ENCODE measurements around the gene EML4. TPM values are rescaled to one million over a fixed set of nuclear protein-coding genes. Genes with fewer than 3 reads are reported as not detected.

Gene EML4
- total and polyA plus RNA-seq, 2 donors (not counting 1 experiment from before 2014, with no cell fraction given) = 49.4 to 134 TPM

DNA sequence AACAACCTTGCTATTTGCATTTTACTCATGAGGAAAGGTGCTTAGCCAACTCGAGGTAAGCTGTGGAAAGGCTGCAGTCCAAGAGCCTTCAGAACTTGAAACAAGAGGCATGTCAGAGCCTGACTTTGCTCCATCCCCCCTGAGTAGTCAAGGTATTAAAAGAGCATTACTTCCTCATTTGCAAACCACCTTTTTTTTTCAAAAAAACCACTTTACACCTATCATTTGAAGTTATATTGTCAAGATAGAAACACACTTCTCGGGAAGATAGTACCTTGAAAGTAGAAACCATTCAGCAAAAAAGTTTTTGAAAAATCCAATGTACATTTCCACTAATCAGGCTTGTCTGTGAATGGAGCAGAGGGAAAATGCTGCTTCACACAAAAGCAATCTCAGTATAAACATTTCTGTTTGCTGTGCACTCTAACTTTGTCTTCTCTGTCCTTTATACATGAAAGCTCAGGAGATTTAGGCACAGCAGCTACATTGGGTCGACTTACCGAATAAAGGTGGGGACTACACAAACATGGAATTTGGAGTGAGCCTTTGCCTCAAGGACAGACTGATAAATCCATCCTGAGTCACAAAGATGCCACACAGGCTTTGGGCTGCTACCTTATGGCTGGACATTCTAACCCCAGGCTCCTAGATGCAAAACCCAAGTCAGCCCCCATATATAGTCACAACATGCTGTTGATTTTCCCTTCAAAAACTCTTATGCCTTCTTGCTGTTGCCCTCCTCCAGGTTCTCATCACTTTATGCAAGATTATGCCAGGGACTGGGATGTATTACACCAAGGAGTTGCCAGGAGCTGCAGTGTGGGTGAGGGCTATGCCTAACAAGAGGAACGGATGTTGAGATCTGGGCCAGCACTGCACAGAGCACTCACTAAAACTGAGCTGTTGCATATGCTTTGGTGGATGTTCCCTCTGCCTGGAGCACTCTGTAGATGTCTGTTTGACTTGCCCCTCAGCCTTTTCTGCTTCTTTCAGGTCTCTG, 41.4 kb upstream of the EML4 start:
- Mint-ChIP-seq H3K4me1 (peaks cover 78% of the 10 kb centered on the region), H3K4me3 (peak overlapping the region; percentile 74), H3K9me3 (ENCODE audit: insufficient read depth) (no peaks in the 10 kb centered on the region), H3K27ac (peak overlapping the region; percentile 59), H3K27me3 (no peaks in the 10 kb centered on the region)
- Histone ChIP-seq H4K20me1 (ENCODE audit: control insufficient read depth, insufficient read depth, low read length, poor library complexity, severe bottlenecking) (no peaks in the 10 kb centered on the region), H3K27me3 (replicated peaks in 1 of 4; ENCODE audit: control extremely low read depth in 1 of 4, control insufficient read depth in 3 of 4, insufficient read depth in 4 of 4, low read length in 3 of 4) (no peaks in the 10 kb centered on the region), H3K4me1 (ENCODE audit: control insufficient read depth in 2 of 2, insufficient read depth in 2 of 2, low read length in 2 of 2) (peaks cover 80 to 85% of the 10 kb centered on the region in 2 donors), H3K27ac (ENCODE audit: low read length in 2 of 2) (peak overlapping the region; percentile 12 to 30), H3K4me3 (ENCODE audit: control extremely low read depth in 1 of 5, extremely low read depth in 1 of 5, insufficient read depth in 1 of 5, low read depth in 2 of 5, low read length in 4 of 5) (peak overlapping the region in 1 of 5 experiments; percentile 42), H3K9me3 (ENCODE audit: control extremely low read depth in 1 of 3, control insufficient read depth in 2 of 3, insufficient read depth in 1 of 3, low read length in 2 of 3) (no peaks in the 10 kb centered on the region), H3K79me2 (ENCODE audit: control insufficient read depth, insufficient read depth, low read length) (no peaks in the 10 kb centered on the region), H3K36me3 (replicated peaks in 1 of 2; ENCODE audit: control extremely low read depth in 1 of 2, control insufficient read depth in 1 of 2, extremely low read depth in 1 of 2, insufficient read depth in 2 of 2, low read length in 1 of 2) (no peaks in the 10 kb centered on the region), H3K9ac (ENCODE audit: low read length) (peak overlapping the region; percentile 38), H2AFZ (ENCODE audit: insufficient read depth, low read depth, low read length, poor library complexity, severe bottlenecking) (no peak overlapping the region), H3K4me2 (replicated peaks; ENCODE audit: low read depth, low read length, poor library complexity, severe bottlenecking) (peak overlapping the region; percentile 56)
- DNase-seq (peak; percentile 76), ATAC-seq (ENCODE audit: low read depth) (peak; percentile 60)
- POLR2A ChIA-PET = interaction anchor here (1.0 to 1.7 kb wide), 4 partner anchors 10 to 41 kb away, joined by 3 to 8 read pairs (median 4); partner anchors contain the start of gene EML4
- CTCF ChIA-PET = interaction anchor here (0.6 to 2.2 kb wide), 8 partner anchors 9 to 54 kb away, joined by 3 to 10 read pairs (median 5); no protein-coding TSS in a partner anchor
- TF ChIP-seq EZH2 (IDR thresholded peaks at IDR 0.05; ENCODE audit: borderline replicate concordance, insufficient read depth, low read depth, low read length, poor library complexity, severe bottlenecking) (no peak), CTCF (IDR thresholded peaks at IDR 0.05) (no peak)
- intact Hi-C loops (cut with micrococcal nuclease) = loop anchor here (1.0 kb wide), 1 partner anchor 9 kb away; no protein-coding TSS in a partner anchor
- WGBS (ENCODE audit: insufficient coverage) = 37% methylated on average over 4 of the region's 5 CpGs
